Activated CD4-positive, alpha-beta T cell treated with anti-CD3 and anti-CD28 coated beads, Interleukin-2, amount 50 U/mL, for 1 hour (primary cell): ENCODE measurements around the gene FAM53B.
A peak's percentile ranks its signal among the peaks of the same experiment; 100 is the strongest.

Experiments
- DNase-seq: peaks from one replicate; pipeline ENCODE4 v3.0.0-alpha.2; 2020

FAM53B gene

DNA sequence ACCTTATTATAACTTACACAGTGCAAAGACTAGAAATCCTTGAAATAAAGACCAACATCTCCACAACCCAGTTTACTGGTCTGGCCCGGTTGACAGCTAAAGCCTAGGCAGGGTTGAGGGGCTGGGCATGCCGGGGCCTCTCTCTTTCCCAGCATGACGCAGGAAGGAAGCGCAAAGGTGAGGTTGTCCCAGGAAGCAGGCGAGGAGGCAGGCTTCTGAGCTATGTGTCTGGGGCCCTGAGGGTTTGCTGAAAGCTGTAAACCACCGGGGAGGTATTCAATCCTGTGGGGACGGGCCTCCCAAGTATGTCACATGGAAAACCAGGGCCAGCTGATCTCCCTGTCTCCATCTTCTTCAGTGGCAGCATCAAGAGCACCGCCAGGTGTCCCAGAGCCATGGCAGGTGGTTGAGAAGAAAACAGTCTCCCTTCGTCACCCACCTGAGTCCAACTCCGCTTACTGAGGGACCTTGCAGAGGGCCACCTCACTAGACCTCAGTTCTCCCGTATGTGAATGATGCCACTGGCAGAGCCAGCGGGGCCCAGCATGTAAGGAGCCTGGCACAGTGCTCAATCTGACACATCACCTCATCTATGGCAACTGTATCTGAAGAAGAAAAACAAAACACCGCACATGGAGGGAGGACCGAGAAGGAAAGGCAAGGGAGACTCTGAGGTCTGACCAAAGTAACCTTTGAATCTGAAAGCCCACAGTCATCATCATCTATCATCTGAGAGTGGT lies 49.5 kb downstream of the FAM53B start:
- DNase-seq: no peak

DNA sequence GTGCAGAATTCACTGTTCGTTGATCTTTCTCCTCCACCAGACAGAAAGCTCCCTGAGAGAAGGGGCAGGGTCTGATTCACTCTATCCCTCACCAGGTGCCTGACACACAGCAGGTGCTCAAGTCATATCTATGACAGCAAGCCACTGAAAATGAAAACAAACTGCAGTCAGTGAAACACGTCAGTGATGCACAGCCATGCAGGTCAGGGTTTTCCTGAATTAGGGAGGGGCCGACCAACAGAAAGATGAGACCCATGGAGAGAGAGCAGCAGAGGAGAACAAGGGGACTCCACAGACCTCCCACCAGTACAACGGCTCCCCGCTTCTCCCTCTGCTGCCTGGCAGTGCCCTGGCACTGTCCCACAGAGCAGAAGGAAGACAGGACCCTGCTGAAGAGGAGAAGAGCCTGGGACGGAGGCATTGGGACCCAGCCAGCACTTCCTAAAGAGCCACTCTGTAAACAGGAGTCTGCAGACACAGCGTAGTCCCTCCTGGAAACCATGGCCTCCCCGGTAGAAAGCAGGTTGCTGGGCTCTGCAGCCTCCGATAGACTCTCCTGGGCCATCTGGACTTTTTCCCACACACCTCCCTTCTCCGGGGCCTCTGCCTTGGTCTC lies 50.3 kb downstream of the FAM53B start:
- DNase-seq: no peak

DNA sequence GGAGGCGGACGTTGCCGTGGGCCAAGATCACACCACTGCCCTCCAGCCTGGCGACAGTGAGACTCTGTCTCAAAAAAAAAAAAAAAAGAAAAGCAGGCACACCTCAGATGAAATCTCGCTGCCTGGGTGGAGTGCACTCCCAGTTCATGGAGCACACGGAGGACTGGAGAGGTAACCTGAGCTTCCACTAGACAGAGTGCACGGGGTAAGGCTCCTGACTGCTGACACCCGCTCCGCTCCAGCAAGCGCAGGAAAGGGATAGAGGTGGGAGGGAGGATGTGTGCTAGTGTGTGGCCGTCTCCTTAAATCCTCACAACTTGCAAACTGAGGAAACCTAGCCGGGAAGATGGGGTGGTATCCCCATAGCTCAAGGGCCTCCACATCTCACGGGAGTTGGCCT lies 50.8 kb downstream of the FAM53B start:
- DNase-seq: no peak

GRCh38 chr10:124692100-124692446 lies 52.1 kb downstream of the FAM53B start:
- DNase-seq: no peak

- no peak for DNase-seq
Measured at GRCh38 chr10:124691421-124692099, 52.6 kb downstream of the FAM53B start.

GRCh38 chr10:124691002-124691401 lies 53.2 kb downstream of the FAM53B start:
- no peak for DNase-seq

GRCh38 chr10:124689911-124690498 lies 54.2 kb downstream of the FAM53B start:
- no peak for DNase-seq

DNA sequence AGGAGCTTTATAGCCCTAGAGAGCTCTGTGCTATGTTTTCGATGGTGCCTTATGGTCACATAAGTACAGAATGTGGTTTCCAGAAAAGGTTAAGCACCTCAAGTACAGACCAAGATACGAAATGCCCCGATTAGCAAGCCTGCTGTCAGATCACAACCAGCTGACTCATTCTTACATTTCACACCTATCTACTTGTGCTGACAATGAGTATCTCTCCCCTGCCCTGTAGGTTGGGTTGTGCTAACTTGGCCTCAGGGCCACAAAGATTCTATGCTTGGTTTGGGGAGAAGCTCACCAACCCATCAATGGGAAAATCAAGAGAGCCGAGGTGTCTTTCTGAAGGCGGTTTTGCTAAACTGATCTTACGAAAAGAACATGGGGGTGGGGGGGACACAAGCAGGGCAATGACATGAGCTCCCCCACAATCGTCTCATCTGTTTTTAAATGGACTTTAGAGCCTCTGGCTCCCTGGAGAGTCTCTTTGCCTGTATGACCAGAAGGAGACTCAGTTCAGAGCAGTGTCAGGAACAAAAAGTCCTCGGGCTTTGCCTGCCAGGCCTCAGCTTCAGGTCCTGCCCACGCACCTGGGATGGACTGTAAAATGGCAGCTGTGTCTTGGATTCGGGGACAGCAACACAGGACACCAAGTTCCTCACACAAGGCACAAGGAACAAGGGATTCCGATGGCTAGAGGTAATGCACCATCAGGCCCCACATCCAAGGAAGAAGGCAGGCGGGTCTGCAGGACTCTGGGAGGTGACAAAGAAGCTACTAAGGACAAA lies 55.1 kb downstream of the FAM53B start:
- DNase-seq: no peak

- no peak for DNase-seq
Measured at GRCh38 chr10:124688386-124688785, 55.8 kb downstream of the FAM53B start.

- no peak for DNase-seq
Measured at GRCh38 chr10:124686707-124687376, 57.3 kb downstream of the FAM53B start.

- DNase-seq: no peak
Measured at GRCh38 chr10:124685261-124685660, 58.9 kb downstream of the FAM53B start.

DNA sequence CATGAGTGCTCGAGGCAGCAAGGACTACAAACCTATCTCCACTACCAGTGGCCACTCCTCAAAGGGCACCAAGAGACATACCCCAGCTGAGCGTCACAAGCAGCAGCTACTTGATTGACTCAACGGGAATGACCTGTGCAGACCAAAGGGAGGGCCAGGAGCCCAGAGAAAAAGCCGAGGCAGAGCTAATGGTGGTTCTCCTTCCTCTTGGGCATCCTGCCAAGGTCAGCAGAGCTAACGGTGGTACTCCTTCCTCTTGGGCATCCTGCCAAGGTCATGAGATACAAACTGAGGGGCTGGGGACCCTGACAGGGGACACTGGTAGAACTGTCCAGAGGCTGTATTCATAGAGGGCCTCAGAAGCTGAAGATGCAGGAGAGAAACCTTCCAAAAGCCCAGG lies 60.4 kb downstream of the FAM53B start:
- no peak for DNase-seq

- no peak for DNase-seq
Measured at GRCh38 chr10:124681626-124682552, 62.3 kb downstream of the FAM53B start.

GRCh38 chr10:124681091-124681490 lies 63.1 kb downstream of the FAM53B start:
- DNase-seq: no peak

- no peak for DNase-seq
Measured at GRCh38 chr10:124680675-124681074, 63.5 kb downstream of the FAM53B start.

GRCh38 chr10:124679401-124679800 lies 64.8 kb downstream of the FAM53B start:
- DNase-seq: no peak

- DNase-seq: peak; percentile 45
Measured at GRCh38 chr10:124678557-124679240, 65.5 kb downstream of the FAM53B start.

- DNase-seq: no peak
Measured at GRCh38 chr10:124677749-124678556, 66.2 kb downstream of the FAM53B start.

DNA sequence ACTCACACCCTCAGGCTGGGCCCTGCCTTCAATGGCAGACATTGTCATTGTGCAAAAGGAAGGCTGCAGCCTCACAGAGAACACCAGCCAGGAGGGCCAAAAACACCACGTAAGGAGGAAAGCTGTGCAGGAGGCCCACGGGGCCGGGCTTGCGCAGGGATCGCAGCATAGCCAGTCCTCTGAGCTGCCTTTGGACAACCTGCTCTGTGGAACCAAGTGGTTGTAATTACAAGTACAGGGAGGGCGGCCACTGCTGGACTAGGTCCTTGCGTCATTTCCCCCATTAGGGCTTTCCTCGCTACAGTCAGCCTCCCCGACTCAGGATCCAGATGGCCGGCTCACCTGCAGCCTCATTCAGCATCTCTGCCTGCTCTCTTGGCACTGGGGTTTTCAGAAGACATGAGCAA lies 66.9 kb downstream of the FAM53B start:
- DNase-seq: no peak
